Glutamatergic neuron (in vitro differentiated cells): ENCODE data around the gene ATRX. TPM values are rescaled to one million over a fixed set of nuclear protein-coding genes. Genes with fewer than 3 reads are reported as not detected.

Experiments used
- DNase-seq: peaks from one replicate; pipeline ENCODE4 v3.0.0; 2022
- H3K27ac Mint-ChIP-seq: one replicate; pipeline ENCODE4 v1.8.0; 2020; ENCODE audit warnings: mild to moderate bottlenecking, mixed read lengths, inconsistent platforms; ENCODE audit not compliant: unreplicated experiment
- H3K27me3 Mint-ChIP-seq: one replicate; pipeline ENCODE4 v1.8.0; 2020; ENCODE audit warnings: mild to moderate bottlenecking, moderate library complexity, mixed read lengths, inconsistent platforms; ENCODE audit not compliant: unreplicated experiment
- H3K36me3 Mint-ChIP-seq: one replicate; pipeline ENCODE4 v1.8.0; 2020; ENCODE audit warnings: mild to moderate bottlenecking, mixed read lengths, inconsistent platforms; ENCODE audit not compliant: unreplicated experiment
- H3K4me1 Mint-ChIP-seq: one replicate; pipeline ENCODE4 v1.8.0; 2020; ENCODE audit warnings: mild to moderate bottlenecking, low read depth, mixed read lengths, inconsistent platforms; ENCODE audit not compliant: unreplicated experiment
- H3K4me3 Mint-ChIP-seq: one replicate; pipeline ENCODE4 v1.8.0; 2020; ENCODE audit warnings: mild to moderate bottlenecking, mixed read lengths, inconsistent platforms; ENCODE audit not compliant: unreplicated experiment
- H3K9me3 Mint-ChIP-seq: one replicate; pipeline ENCODE4 v1.8.0; 2020; ENCODE audit warnings: mild to moderate bottlenecking, moderate library complexity, mixed read lengths, inconsistent platforms; ENCODE audit not compliant: unreplicated experiment
- CTCF ChIP-seq: fragments of 200-600 bp; sonication (generic); IDR thresholded peaks from one replicate; pipeline ENCODE4 v1.5.0; 2021; ENCODE audit not compliant: partially characterized antibody, unreplicated experiment
- total RNA-seq: library from RNA; stranded (reverse); fragmentation: NEBNext Ultra II Directional; extraction: Animal tissue kit (Norgen Biotek cat#: 25700); gene quantifications from one replicate; pipeline ENCODE4 v1.2.1, GENCODE V29; 2021; ENCODE audit not compliant: unreplicated experiment

Gene ATRX
- total RNA-seq, 1 donor from 2014 or later: 152 TPM

DNA sequence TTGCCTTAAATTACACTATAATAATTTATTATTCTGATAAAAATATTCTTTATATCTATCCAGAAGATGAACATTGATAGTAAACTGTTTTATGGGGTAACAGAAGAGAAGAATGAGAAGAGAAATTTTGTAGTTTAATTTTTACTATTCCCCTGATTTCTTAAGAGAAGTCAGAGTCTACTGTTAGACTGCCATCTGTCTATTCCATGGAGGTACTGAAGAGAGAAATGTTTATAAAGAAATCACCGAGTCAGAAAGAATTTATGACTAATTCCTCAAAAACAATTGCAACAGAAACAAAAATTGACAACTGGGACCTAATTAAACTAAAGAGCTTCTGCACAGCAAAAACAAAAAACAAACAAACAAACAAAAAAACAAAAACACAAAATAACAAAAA lies 188.9 kb downstream of the ATRX start:
- H3K36me3 Mint-ChIP-seq: no peaks in the 10 kb centered on the region
- H3K27me3 Mint-ChIP-seq: peaks cover 1% of the 10 kb centered on the region
- no peak for DNase-seq
- TF ChIP-seq CTCF: no peak
- peaks cover 2% of the 10 kb centered on the region for H3K9me3 Mint-ChIP-seq
- H3K27ac Mint-ChIP-seq: peak overlapping the region; percentile 80
- peaks cover 23% of the 10 kb centered on the region for H3K4me1 Mint-ChIP-seq
- no peak overlapping the region for H3K4me3 Mint-ChIP-seq

DNA sequence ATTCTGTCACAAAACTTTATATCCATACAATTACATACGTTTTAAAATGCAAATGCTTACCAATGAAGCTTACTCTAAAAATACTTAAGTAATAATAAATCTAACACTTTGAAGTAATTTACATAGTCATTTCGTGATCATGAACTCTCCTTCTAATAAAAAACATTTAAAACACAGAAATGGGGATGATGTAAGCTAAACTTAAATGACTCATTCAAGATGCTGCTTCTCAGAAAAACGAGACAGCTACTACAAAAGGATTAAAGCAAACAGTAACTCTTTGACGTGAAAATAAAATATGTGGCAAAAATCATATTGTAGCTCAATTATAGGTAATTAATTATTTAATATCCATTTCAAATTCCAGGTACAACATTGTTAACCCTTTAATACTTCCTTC lies 190.2 kb downstream of the ATRX start:
- DNase-seq: no peak
- TF ChIP-seq CTCF: no peak
- H3K27me3 Mint-ChIP-seq: peaks cover 1% of the 10 kb centered on the region
- H3K27ac Mint-ChIP-seq: peak overlapping the region; percentile 62
- no peak overlapping the region for H3K4me3 Mint-ChIP-seq
- no peaks in the 10 kb centered on the region for H3K36me3 Mint-ChIP-seq
- H3K9me3 Mint-ChIP-seq: peaks cover 2% of the 10 kb centered on the region
- H3K4me1 Mint-ChIP-seq: peaks cover 23% of the 10 kb centered on the region

- TF ChIP-seq CTCF: no peak
- Mint-ChIP-seq H3K4me1 (no peaks in the 10 kb centered on the region), H3K27me3 (peaks cover 7% of the 10 kb centered on the region), H3K9me3 (peaks cover 3% of the 10 kb centered on the region), H3K27ac (no peak overlapping the region), H3K36me3 (no peaks in the 10 kb centered on the region), H3K4me3 (no peak overlapping the region)
- DNase-seq: no peak
These were observed 213.7 kb downstream of the ATRX start for GRCh38 chrX:77572322-77572721.

- Mint-ChIP-seq H3K4me1 (no peaks in the 10 kb centered on the region), H3K4me3 (no peak overlapping the region), H3K27me3 (peaks cover 5% of the 10 kb centered on the region), H3K9me3 (no peaks in the 10 kb centered on the region), H3K36me3 (peaks cover 8% of the 10 kb centered on the region), H3K27ac (no peak overlapping the region)
- no peak for DNase-seq
- no peak for TF ChIP-seq CTCF
These were observed 220.7 kb downstream of the ATRX start for GRCh38 chrX:77565278-77565677.

DNA sequence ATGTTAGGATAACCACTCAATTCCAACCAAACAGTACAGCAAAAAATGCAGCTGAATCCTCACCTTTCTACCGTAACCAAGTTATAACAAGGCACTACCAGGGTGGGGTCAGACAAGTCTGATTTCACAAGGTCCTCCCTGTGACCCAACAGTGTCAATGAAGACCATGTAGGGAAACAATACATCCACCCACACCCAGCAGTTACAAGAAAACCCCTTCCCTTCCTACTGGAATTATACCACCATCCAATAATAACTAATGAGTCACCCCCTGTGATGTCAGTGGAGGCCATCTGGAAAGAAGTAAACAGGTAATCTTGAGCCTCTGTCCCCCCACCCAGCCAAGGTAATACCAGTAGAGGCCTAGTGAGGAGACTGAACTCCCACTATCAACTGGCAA lies 221.2 kb downstream of the ATRX start:
- Mint-ChIP-seq H3K36me3 (peaks cover 8% of the 10 kb centered on the region), H3K27ac (no peak overlapping the region), H3K4me1 (no peaks in the 10 kb centered on the region), H3K9me3 (no peaks in the 10 kb centered on the region), H3K4me3 (no peak overlapping the region), H3K27me3 (peaks cover 5% of the 10 kb centered on the region)
- DNase-seq: no peak
- no peak for TF ChIP-seq CTCF
